SK-N-MC (cell line): ENCODE results near the gene ABCA3.

Source experiments
- EZH2 ChIP-seq: fragments of 200-600 bp; sonication (generic); IDR thresholded peaks from one replicate; pipeline ENCODE4 v1.6.1; 2017; ENCODE audit warnings: antibody characterized with exemption
- FOXP2 ChIP-seq: optimal IDR thresholded peaks from 2 replicates; pipeline ENCODE3; 2011; ENCODE audit warnings: mild to moderate bottlenecking, moderate library complexity; ENCODE audit not compliant: insufficient read depth; ENCODE audit errors: extremely low read length, control extremely low read depth
- POLR2AphosphoS5 ChIP-seq: IDR thresholded peaks from 2 replicates; pipeline ENCODE4 v1.6.1; 2012; ENCODE audit warnings: mild to moderate bottlenecking, low read depth, low read length, borderline replicate concordance

DNA sequence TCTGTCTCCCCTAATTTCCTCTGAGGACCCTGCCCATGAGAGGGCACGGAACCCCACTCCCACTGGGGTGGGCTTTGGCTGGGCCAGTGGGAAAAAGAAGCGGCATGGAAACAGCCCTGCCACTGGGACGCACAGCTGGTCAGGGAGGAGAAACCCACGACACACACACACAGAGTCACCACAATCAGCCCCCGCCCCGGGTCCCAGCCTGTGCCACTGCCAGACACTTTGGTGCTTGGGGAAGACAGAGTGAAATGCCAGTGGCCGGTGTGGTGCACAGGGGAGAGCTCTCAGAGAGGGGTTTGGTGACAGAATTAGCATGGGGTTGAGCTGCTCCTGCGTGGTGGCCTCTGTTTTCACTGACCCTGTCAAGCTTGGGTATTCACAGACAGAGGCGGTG lies 41.9 kb downstream of the ABCA3 start:
- TF ChIP-seq POLR2AphosphoS5 (no peak), EZH2 (no peak), FOXP2 (no peak)
